ENCODE data around the gene EXD3. TPM values are rescaled to one million over a fixed set of nuclear protein-coding genes. Genes with fewer than 3 reads are reported as not detected.
"Not testable (repeated sequence)": the region's sequence is repeated elsewhere in the genome, so short reads cannot be mapped to it uniquely, and the experiment has no call there.

EXD3 gene
- polyA plus RNA-seq, 1 donor: 16.6 TPM

DNA sequence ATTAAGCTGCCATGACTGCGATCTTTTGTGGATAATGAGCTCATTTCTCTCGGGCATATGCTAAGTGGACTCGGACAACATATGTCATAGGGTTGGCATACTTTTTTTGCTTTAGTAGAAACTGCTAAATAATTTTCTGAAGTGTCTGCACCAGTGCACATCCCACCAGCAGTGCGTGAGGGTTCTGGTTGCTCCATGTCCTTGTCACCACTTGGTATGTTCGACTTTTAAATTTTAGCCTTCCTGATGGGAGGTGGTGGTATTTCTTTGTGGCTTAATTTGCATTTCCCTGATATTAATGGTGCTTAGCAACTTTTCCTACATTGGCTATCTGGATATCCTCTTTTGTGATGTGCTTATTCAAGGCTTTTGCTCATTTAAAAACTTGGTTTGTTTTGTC is 63.1 kb downstream of the EXD3 start:
- DNase-seq: no peak

DNA sequence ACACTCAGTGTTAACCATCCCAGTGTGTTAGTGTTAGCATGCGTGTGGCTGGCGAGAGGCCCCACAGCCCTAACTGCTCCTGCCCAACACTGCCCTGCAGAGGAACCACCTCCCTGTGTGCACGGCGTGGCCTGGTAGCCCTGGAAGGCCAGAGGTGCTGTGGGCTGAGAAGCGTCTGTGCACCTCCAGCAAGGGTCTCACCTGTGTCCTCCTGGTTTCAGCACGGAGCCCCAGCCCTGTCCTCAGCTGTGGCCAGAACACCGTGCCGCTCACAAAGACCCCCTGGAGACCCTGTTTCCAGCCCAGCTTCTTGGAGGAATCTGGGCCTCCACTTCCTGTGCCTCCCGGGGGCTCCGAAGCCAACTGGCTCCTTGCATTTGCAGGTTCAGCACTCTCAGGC is 64.8 kb downstream of the EXD3 start:
- no peak for DNase-seq

DNA sequence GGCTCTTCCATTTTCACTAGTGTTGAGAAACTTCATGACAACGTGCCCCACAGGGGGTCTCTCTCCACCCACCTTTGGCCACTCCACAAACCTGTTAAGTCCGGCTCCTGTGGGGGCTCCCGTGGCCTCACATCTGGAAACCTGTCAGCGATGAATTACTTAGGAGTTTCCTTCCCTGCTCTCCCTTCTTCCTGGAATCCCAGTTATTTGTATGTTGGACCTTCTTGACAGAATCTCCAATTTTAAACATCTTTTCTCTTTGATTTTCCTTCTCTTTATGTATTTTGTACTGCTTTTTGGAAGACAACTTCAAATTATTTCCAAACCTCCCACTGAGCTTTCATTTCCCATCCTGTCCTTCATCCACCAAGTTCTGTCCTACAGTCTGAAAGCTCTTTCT is 65.8 kb downstream of the EXD3 start:
- DNase-seq: no peak

DNA sequence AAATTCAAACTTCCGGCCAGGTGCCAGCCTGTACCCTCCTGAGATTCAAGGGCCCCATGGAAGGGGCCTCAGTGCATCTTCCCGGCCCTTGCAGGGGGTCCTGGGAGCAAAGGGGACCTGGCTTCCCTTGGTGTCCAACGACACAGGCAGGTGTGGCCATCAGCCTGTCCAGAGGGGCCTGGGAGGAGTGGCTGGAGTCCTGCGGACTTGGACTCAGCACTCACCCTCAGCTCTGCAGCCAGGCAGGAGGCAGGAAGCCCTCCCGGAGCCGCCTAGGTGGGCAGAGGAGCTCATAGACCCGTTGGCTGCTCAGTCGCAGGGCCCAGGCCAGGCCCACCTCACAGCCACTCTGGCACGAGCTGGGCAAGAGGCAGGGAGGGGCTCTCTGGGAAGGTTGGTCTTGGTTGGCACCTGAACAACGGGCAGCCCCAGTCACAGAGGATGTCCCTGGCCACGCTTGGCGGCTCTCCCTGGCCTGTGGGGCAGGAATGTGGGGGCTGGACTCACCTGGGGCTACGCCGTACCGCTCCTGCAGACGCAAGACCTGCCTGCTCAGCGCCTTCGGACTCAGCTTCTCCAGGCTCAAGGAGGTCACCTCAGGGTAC is 67.1 kb downstream of the EXD3 start:
- DNase-seq: no peak

DNA sequence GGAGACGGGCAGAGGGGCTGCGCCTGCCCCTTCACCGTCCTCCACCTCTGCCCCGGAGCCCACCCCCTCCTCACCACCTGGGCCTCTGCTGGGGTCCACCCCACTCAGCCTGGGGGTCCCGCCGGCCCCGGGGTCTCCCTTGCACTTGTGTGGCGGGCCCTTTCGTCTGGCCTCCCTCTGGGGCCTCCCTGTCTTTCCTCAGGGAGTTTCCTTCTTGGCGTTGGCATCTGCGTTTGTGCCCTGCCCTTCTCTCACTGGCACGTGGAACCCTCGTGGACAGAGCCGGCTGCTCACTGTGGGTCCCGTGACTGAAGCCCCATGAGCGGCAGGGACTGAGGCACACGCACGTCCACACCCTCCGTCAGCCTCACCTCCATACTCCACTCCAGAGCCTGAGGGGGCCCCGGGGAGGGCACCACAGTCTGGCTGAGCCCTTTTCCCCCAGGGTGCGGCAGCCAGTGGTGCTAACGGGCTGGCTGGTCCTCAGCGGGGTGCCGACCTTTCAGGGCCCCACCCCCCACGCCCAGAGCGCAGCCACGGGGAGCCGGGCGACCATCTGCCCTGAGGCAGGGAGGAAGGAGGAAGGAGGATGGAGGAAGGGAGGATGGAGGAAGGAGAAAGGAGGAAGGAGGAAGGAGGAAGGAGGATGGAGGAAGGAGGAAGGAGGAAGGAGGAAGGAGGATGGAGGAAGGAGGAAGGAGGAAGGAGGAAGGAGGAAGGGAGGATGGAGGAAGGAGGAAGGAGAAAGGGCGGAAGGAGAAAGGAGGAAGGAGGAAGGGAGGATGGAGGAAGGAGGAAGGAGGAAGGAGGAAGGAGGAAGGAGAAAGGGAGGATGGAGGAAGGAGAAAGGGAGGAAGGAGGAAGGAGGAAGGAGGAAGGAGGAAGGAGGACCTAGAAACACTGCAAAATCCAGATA is 67.9 kb downstream of the EXD3 start:
- no peak for DNase-seq

DNA sequence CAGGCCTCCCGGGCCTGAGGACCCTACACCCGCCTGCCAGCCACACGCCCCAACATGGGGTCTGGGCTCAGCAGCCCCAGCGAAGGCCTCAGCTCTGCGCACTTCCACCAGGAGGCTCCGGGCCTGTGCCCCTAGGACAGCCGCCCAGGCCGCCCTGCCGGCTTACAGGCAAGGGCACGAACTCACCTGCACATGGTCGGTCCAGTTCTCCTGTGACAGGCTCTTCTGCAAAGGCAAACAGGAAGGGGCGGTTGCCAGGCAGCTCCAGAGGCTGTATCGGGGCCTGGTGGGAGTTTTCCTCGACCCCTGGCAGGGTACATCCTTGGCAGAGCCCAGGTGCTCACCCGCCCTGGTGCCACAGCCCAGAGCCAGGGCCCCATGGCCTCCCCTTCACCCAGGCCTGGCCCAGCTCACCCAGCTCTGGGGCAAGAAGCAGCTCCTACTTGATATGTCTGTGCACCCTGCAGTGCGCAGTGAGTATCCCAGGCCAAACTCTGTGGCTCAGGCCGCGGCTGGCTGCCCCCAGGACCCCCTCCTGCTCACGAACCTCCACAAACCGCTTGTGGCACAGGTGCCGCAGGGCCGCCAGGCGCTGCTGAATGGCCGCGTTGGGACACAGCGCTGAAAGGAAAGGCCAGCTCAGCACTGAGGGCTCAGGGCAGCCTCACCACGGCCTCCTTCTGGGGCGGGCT is 68.7 kb downstream of the EXD3 start:
- no peak for DNase-seq

DNA sequence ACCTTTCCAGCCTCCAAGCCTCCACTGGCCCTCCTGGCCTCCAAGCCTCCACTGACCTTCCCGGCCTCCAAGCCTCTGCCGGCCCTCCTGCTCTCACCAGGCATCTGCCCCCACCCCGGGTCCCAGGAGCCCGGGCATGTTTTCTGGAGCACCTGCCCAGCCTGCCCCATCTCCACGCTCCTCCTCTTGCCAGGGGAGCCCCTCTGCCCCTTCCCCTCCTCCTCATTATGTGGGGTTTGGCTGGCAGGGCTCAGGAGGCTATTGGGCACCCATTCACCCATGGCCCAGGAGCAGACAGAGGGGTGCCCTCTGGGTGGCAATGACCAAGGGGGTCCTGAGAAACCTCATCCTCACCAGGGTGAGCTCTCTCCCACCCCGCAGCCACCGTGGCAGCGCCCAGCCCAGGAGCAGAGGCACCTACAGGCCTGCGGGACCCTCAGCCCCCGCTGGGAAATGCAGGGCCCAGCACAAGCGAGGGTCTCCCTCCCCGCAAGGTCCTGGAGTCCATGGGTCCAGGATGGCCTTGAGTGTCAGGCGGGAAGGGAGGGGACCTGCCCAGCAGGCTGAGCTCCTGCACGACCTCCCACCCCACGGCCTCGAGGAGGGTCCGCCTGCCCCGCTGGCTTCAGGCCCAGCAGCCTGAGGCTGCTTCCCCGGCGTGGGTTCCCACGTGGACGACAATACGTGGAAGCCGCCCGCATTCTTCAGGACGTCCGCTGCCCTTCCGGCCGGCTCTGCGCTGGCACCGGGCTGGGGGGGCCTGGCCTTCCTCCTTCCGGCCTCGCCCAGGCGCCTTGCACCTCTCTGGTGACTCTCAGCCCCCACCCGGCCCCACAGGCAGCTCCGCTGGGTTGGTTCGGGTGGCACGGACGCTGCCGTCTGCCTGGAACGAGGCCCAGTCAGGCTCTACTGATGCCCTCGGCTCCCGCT is 69.5 kb downstream of the EXD3 start:
- no peak for DNase-seq

DNA sequence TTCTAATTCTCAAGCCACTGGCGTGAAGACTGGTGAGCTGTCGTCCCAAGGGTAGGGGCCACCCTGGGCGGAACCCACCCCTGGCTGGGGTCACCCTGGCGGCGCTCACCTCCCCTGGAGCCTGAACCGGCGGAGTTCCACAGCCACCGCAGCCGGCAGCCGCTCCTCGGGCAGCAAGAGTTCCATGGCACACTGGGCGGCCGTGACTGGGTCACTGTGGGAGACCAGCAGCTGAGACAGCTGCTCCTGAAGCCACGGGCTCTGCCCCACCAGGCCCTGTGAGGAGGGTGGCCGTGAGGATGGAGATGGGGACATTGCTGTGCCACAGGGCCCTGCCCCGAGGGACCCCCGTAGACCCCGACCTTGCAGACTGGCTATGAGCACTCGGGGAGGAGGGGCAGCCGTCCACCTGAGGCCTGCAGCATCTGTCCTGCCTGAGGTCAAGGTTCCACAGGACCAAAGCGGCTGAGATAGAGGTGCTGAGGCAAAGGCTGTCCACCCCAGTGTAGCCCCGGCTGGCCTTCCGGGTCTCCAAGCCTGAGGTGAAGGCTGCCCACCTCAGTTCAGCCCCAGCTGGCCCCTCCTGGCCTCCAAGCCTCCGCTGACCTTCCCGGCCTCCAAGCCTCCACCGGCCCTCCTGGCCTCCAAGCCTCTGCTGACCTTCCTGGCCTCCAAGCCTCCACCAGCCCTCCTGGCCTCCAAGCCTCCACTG is 70.3 kb downstream of the EXD3 start:
- DNase-seq: no peak

DNA sequence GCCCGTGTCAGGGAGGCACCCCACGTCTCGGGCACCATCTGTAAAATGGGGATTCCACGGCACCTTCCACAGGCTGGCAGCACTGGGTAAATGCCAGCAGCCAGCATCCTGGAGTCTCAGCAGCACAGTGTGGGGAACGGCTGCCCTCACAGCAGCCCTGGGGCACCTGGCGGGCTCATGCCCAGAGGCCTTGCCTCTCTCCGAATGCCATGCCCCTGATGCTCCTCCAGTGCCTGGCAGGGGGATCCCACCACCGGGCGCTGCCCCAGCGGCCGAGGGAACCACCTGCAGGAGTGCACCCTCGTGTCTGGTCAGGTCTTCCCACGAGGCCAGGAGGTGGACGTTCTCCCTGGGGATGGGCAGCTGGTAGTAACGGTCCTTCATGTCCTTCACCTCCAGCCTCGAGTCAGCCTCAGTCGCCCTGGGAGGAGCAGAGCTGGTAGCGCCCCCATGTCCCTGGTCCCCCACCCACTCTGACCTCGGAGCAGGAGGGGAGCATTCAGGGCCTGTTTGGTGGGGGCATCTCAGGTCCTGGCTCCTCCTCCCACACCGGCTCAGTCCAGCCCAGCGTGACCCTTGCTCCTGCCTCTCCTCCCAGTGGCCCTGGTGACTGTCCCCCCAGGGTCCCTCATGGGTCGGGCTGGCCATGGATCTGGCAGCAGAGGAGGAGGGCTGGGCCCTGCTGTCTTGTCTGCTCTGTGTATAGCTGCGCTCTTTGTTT is 71.0 kb downstream of the EXD3 start:
- no peak for DNase-seq

DNA sequence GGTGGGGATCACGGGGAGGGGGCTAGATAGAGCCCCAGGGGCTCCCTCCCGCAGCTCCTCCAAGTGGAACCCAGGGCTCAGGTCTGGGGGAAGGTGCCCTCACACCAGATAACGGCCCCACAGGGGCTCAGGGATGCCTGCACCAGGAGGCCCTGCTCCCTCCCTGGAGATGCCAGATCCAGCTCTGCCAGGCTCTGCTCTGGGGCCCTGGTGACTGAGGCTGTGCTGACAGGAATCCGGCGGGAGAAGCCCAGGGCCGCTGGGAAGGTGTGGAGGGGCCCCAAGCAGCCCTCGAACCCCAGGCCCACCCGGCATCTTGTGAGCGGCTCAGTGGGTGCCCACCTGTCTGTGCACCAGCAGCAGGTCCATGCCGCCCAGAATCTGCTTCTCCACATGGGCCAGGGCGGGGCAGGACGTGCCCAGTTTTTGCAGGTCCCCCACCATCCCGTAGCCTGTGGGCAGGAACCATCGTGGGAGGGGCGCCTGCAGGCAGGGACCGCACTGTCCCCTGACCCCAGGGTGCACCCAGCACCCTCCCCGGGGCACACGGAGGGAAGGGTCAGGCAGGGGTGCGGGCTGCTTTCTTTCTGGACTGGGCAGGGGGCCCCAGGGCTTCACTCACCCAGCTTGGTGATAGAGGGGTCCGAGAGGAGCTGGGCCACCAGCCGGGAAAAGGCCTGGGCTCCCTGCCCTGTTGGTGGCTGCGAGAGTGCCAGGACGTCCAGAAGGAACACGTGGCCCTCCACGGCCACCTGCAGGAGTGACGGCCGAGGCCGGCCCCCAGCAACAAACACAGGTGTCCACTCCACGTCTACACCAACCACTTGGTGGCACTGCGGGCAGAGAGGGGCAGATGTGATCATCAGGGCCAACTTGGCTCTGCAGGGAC is 72.0 kb downstream of the EXD3 start:
- DNase-seq: no peak

DNA sequence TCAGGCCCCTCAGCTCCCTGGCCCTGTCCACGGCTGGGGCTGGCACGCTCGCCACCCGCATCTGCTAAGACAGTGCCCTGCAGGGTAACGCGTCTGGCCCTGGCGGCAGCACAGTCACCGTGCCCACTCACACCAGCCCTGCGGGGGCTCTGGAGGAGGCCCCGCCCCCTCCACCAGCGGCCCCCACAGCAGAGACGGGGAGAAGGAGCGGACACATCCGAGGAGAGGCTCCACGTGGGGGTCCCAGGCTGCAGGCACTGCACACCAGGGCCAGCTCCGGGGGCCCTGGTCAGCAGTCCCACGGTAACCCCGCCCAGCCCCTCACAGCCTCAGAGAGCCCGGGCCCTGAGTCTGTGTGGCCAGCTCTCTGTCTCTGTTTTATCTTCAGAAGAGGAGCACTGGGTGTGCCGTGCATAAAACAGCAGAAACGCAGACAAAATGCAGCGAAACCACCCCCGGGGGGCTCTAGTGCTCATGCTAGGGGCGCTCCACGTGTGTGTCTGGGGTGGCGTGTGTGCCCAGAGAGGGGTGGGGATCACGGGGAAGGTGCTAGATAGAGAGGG is 73.4 kb downstream of the EXD3 start:
- DNase-seq: no peak

DNA sequence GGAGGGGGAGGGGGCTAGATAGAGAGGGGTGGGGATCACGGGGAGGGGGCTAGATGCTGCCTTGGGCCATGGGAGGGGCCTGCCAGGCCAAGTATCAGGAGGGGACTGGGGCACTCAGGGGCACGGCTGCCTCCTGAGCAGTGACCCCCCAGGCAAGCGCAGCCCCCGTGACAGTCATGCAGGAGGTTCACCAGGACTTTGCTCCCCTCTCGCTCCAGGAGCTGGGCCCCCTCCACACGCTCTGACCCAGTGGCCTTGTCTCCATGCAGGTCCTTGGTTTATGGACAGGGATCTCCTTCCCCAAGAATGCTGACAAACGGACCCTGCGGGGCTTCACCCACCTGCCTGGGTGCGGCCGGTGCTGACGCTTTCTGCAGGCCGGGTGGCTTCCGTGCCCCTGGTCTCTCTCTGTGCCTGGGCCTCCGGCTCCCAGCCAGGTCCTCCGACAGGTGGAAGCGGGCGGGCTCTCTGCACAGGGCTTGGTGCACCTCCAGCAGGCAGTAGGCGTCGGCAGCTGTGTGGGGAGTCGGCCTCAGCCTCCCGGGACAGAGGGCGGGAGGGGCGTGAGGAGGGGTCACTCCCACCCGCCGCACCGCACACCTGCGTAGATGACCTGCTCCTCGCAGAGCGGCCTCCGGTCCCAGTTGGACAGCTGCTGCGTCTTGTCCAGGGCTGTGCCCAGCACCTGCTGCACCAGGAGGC is 74.0 kb downstream of the EXD3 start:
- DNase-seq: no peak

DNA sequence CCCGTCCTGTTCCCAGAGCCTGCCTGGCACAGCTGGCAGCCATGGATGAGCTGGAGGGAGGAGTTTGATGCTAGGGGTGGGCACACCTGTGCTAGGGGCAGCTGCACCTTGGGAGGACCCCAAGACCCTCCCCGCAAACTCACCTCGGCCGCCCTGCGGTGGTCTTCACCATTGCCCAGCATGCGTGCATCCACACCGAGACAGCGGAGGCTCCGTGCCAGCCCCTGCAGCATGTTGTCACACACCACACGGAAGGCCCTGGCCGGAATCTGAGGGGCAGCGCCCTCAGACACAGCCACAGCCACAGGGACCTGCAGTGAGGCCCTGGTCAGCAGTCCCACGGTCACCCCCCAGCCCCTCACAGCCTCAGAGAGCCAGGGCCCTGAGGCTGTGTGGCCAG is 75.0 kb downstream of the EXD3 start:
- DNase-seq: no peak

DNA sequence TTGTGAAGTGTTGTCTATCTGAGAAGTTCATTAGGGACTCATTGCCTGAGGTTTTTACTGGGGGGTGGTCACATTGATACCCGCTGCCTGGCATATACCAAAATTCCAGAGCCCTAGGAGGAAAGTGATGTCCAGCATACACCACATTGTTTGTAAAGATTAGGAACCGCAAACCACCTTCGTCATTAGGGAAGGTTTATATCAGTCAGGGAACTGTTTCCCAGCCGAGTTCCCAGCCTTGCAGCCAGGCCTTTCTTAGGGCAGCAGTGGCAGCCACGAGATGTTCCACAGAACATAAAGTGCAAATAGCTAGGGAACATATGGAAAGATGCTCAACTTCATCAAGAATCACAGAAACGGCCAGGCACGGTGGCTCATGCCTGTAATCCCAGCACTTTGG is 80.5 kb downstream of the EXD3 start:
- DNase-seq: no peak

DNA sequence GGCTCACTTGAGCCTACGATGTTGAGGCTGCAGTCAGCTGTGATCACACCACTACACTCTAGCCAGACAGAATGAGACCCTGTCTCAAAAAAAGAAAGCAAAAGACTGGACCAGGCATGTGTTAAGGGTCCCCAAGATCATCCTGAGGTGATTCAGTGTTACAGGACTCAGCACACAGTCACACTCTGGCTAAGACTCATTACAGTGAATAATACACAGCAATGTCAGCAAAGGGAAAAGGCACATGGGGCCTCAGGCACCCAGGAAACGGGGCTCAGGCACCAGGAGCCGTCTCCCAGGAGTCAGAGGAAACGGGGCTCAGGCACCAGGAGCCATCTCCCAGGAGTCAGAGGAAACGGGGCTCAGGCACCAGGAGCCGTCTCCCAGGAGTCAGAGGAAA is 81.7 kb downstream of the EXD3 start:
- DNase-seq: no peak

DNA sequence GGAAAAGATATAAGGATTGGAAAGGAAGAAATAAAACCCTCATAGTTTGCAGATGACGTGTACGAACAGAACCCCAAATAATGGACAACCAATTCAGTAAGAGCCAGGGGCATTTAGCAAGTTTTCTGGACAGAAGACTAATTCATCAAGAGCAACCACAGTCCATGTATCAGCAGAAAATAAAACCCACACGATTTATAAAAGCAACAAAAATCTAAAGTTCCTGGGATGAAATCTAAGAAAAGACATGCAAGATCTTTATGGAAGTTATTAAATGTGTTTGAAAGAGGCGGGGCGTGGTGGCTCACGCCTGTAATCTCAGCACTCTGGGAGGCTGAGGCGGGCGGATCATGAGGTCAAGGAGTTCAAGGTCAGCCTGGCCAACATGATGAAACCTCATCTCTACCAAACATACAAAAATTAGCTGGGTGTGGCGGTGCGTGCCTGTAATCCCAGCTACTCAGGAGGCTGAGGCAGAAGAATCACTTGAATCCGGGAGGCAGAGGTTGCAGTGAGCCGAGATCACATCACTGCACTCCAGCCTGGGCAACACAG is 83.0 kb downstream of the EXD3 start:
- not testable (repeated sequence) for DNase-seq

DNA sequence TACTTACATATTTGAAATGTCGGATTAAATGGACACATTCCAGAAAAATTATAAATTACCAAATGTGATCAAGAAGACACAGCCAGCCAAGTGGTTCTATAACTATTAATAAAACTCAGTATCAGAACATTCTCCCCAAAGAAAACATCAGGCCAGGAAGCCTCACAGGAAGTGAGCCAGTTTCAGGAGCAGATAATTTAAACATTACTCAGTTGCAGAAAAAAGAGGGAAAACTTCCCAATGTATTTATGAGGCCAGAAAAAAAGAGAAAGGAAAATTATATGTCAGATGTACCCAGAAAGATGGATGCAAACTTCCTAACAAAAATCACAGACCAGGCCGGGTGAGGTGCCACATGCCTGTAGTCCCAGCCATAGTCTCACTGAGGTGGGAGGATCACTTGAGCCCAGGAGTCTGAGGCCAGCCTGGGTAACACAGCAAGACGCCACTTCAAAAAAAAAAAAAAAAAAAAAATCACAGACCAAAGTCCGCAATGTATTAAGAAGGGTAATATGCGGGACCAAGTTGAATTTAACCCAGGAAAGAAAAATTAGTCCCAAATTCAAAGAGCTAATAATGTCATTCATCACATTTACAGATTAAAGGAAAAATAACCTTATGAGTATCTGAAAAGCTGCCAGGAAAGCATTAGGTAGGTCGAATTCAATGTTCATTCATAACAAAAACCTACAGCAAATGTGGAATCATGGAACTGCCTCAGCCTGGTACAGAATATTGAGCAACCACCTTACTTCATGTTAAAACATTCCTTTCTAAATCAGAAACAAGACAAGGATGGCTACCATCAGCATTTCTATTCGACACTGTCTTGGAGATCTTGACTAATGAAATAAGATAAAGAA is 83.7 kb downstream of the EXD3 start:
- DNase-seq: no peak

DNA sequence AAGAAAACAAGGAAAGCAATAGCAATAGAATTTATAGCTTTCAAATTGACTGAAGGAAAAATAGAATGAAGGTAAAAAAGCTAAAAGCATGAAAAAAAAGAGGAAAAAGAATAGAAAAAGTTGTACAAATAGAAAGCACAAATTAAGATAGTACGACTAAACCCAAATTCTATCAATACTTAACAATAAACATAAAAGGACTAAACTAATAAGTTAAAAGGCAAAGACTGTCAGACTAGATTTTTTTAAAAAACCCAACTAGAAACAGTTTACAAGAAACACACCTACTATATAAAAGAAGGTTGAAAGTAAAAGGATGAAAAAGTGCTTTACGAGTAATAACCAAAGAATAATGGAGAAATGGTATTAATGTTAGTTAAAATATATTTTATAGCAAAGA is 86.2 kb downstream of the EXD3 start:
- DNase-seq: no peak
